ENCODE data around the gene CDNF. TPM values are rescaled to one million over a fixed set of nuclear protein-coding genes. Genes with fewer than 3 reads are reported as not detected.
A peak's percentile ranks its signal among the peaks of the same experiment; 100 is the strongest.

CDNF gene
- total and polyA plus RNA-seq, 5 donors from 2014 or later: 0.32 to 2.1 (median 1.7) TPM

GRCh38 chr10:14858338-14858960 is 20.6 kb upstream of the CDNF start:
- no peaks in the 10 kb centered on the region for H3K27me3 Mint-ChIP-seq
- Histone ChIP-seq H3K27ac (ENCODE audit: insufficient read depth, low read length, poor library complexity, severe bottlenecking) (no peak overlapping the region), H3K9me3 (ENCODE audit: control insufficient read depth in 2 of 2, low read length in 2 of 2) (no peaks in the 10 kb centered on the region), H3K4me1 (ENCODE audit: control insufficient read depth, insufficient read depth, low read length, poor library complexity, severe bottlenecking) (no peaks in the 10 kb centered on the region), H3K27me3 (ENCODE audit: control insufficient read depth, insufficient read depth, low read length) (no peaks in the 10 kb centered on the region), H3K4me3 (ENCODE audit: low read depth, low read length) (no peak overlapping the region), H3K36me3 (ENCODE audit: control insufficient read depth, insufficient read depth, low read length) (peaks cover 60% of the 10 kb centered on the region)
- peaks cover 35% of the 10 kb centered on the region for H3K36me3 Mint-ChIP-seq
- DNase-seq: no peak
- peaks cover 0 to 7% (median 4%) of the 10 kb centered on the region in 4 donors for H3K4me1 Mint-ChIP-seq
- no peak overlapping the region for H3K27ac Mint-ChIP-seq
- no peak for ATAC-seq (ENCODE audit: low read depth in 2 of 2)
- no peak overlapping the region for H3K4me3 Mint-ChIP-seq
- H3K9me3 Mint-ChIP-seq: no peaks in the 10 kb centered on the region

DNA sequence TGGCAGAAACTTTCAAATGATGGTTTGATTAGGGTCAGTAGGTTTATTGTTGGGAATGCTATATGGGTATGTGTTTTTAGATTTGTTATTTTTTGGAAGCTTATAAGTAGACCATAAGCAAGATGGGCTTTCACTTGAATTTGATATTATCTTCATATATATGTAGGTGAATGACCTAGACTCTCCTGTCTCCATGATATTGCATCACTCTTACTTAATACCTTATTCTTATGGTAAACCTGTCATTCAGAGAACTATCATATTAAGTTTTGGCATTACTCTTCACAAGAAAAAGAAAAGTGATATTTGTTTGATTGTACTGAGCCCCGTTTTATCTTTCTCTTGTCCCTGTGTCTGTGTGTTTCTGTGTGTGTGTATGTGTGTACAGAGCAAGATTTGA is 17.6 kb upstream of the CDNF start:
- Mint-ChIP-seq H3K27me3 (no peaks in the 10 kb centered on the region), H3K9me3 (no peaks in the 10 kb centered on the region), H3K4me1 (peaks cover 4 to 9% (median 5%) of the 10 kb centered on the region in 4 donors), H3K27ac (no peak overlapping the region), H3K4me3 (no peak overlapping the region), H3K36me3 (peaks cover 36% of the 10 kb centered on the region)
- ATAC-seq (ENCODE audit: low read depth in 2 of 2): no peak
- Histone ChIP-seq H3K9me3 (ENCODE audit: control insufficient read depth in 2 of 2, low read length in 2 of 2) (no peaks in the 10 kb centered on the region), H3K4me3 (ENCODE audit: low read depth, low read length) (no peak overlapping the region), H3K36me3 (ENCODE audit: control insufficient read depth, insufficient read depth, low read length) (peaks cover 70% of the 10 kb centered on the region), H3K4me1 (ENCODE audit: control insufficient read depth, insufficient read depth, low read length, poor library complexity, severe bottlenecking) (no peaks in the 10 kb centered on the region), H3K27ac (ENCODE audit: insufficient read depth, low read length, poor library complexity, severe bottlenecking) (no peak overlapping the region), H3K27me3 (ENCODE audit: control insufficient read depth, insufficient read depth, low read length) (no peaks in the 10 kb centered on the region)
- DNase-seq: no peak

DNA sequence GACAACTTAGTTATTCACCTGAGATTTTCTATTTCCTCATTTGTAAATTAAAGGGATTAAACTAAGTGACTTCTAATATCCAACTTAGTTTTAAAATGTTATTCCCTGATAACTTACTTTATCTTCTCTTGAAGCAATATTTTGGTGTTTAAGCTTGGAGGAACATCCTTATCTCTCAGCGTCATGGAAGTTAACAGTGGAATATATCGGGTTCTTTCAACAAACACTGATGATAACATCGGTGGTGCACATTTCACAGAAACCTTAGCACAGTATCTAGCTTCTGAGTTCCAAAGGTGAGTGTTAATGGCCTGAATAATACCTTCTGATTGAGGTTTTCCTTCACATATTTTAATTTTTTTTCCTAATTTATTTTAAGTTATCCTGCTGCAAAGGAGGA is 14.4 kb upstream of the CDNF start:
- no peaks in the 10 kb centered on the region for H3K9me3 ChIP-seq (ENCODE audit: control insufficient read depth in 2 of 2, low read length in 2 of 2)
- ATAC-seq (ENCODE audit: low read depth in 2 of 2) (no peak), DNase-seq (no peak)
- H3K4me3 ChIP-seq (ENCODE audit: low read depth, low read length): no peak overlapping the region
- Mint-ChIP-seq H3K36me3 (peaks cover 32% of the 10 kb centered on the region), H3K4me3 (no peak overlapping the region), H3K27ac (no peak overlapping the region), H3K9me3 (no peaks in the 10 kb centered on the region), H3K4me1 (peaks cover 4 to 10% (median 7%) of the 10 kb centered on the region in 4 donors), H3K27me3 (no peaks in the 10 kb centered on the region)
- no peak overlapping the region for H3K27ac ChIP-seq (ENCODE audit: insufficient read depth, low read length, poor library complexity, severe bottlenecking)
- no peaks in the 10 kb centered on the region for H3K4me1 ChIP-seq (ENCODE audit: control insufficient read depth, insufficient read depth, low read length, poor library complexity, severe bottlenecking)
- H3K36me3 ChIP-seq (ENCODE audit: control insufficient read depth, insufficient read depth, low read length): peaks cover 59% of the 10 kb centered on the region
- no peaks in the 10 kb centered on the region for H3K27me3 ChIP-seq (ENCODE audit: control insufficient read depth, insufficient read depth, low read length)

- no peak overlapping the region for H3K27ac ChIP-seq (ENCODE audit: insufficient read depth, low read length, poor library complexity, severe bottlenecking)
- ATAC-seq (ENCODE audit: low read depth in 2 of 2) (no peak), DNase-seq (no peak)
- Mint-ChIP-seq H3K9me3 (no peaks in the 10 kb centered on the region), H3K27ac (no peak overlapping the region), H3K27me3 (no peaks in the 10 kb centered on the region), H3K4me3 (peak overlapping the region in 1 of 4 donors; percentile 49), H3K4me1 (peaks cover 16 to 33% (median 20%) of the 10 kb centered on the region in 4 donors), H3K36me3 (peaks cover 26% of the 10 kb centered on the region)
- no peaks in the 10 kb centered on the region for H3K27me3 ChIP-seq (ENCODE audit: control insufficient read depth, insufficient read depth, low read length)
- peaks cover 55% of the 10 kb centered on the region for H3K36me3 ChIP-seq (ENCODE audit: control insufficient read depth, insufficient read depth, low read length)
- H3K9me3 ChIP-seq (ENCODE audit: control insufficient read depth in 2 of 2, low read length in 2 of 2): no peaks in the 10 kb centered on the region
- no peaks in the 10 kb centered on the region for H3K4me1 ChIP-seq (ENCODE audit: control insufficient read depth, insufficient read depth, low read length, poor library complexity, severe bottlenecking)
- H3K4me3 ChIP-seq (ENCODE audit: low read depth, low read length): no peak overlapping the region
Measured at GRCh38 chr10:14844948-14845347, 7.1 kb upstream of the CDNF start.

DNA sequence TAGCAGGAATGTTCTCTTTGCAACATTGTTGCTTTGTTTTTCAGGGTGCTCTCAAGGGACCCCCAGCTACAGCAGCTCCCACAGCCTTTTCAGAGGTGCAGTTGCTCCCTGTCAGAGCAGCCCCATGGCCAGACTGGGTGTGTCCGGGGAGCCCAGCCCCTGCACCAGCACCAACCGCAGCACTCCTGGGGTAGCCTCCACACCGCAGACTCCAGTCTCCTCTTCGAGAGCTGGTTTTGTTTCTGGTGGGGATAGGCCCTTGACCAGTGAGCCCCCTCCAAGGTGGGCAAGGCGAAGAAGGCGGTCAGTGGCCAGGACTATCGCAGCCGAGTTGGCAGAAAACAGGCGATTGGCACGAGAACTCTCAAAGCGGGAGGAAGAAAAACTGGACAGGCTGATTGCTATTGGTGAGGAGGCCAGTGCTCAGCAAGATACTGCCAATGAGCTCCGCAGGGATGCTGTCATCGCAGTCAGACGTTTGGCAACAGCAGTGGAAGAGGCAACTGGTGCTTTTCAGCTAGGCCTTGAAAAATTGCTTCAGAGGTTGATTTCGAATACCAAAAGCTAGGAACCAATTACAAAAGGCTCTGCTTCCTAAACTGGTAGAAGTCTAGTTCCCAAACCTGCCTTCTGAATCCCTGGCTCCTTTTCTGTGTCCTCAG is 5.6 kb upstream of the CDNF start:
- Mint-ChIP-seq H3K4me3 (no peak overlapping the region), H3K27ac (no peak overlapping the region), H3K9me3 (no peaks in the 10 kb centered on the region), H3K4me1 (peaks cover 23 to 45% (median 25%) of the 10 kb centered on the region in 4 donors), H3K36me3 (peaks cover 20% of the 10 kb centered on the region), H3K27me3 (no peaks in the 10 kb centered on the region)
- Histone ChIP-seq H3K27ac (ENCODE audit: insufficient read depth, low read length, poor library complexity, severe bottlenecking) (no peak overlapping the region), H3K9me3 (ENCODE audit: control insufficient read depth in 2 of 2, low read length in 2 of 2) (no peaks in the 10 kb centered on the region), H3K36me3 (ENCODE audit: control insufficient read depth, insufficient read depth, low read length) (peaks cover 46% of the 10 kb centered on the region), H3K4me3 (ENCODE audit: low read depth, low read length) (no peak overlapping the region), H3K27me3 (ENCODE audit: control insufficient read depth, insufficient read depth, low read length) (no peaks in the 10 kb centered on the region), H3K4me1 (ENCODE audit: control insufficient read depth, insufficient read depth, low read length, poor library complexity, severe bottlenecking) (peaks cover 14% of the 10 kb centered on the region)
- ATAC-seq (ENCODE audit: low read depth in 2 of 2) (no peak), DNase-seq (no peak)

- Mint-ChIP-seq H3K9me3 (no peaks in the 10 kb centered on the region), H3K4me3 (peak overlapping the region; percentile 62 to 99 (median 80))
Measured at GRCh38 chr10:14840178-14840577, 2.3 kb upstream of the CDNF start.

GRCh38 chr10:14839305-14839695 is 1.5 kb upstream of the CDNF start:
- no peak for ATAC-seq (ENCODE audit: low read depth in 2 of 2)
- H3K4me1 ChIP-seq (ENCODE audit: control insufficient read depth, insufficient read depth, low read length, poor library complexity, severe bottlenecking): peaks cover 22% of the 10 kb centered on the region
- H3K36me3 Mint-ChIP-seq: peaks cover 7% of the 10 kb centered on the region

More at GRCh38 chr10:14840178-14840577, 2.3 kb upstream of the CDNF start:
- H3K27me3 ChIP-seq (ENCODE audit: control insufficient read depth, insufficient read depth, low read length): no peaks in the 10 kb centered on the region
- Mint-ChIP-seq H3K27ac (peak overlapping the region in 2 of 3 donors; percentile 77 to 98), H3K36me3 (peaks cover 14% of the 10 kb centered on the region), H3K27me3 (no peaks in the 10 kb centered on the region), H3K4me1 (peaks cover 14 to 45% (median 28%) of the 10 kb centered on the region in 4 donors)
- no peak overlapping the region for H3K4me3 ChIP-seq (ENCODE audit: low read depth, low read length)
- H3K9me3 ChIP-seq (ENCODE audit: control insufficient read depth in 2 of 2, low read length in 2 of 2): no peaks in the 10 kb centered on the region
- H3K27ac ChIP-seq (ENCODE audit: insufficient read depth, low read length, poor library complexity, severe bottlenecking): peak overlapping the region; percentile 36
- no peak for ATAC-seq (ENCODE audit: low read depth in 2 of 2)
- peaks cover 45% of the 10 kb centered on the region for H3K36me3 ChIP-seq (ENCODE audit: control insufficient read depth, insufficient read depth, low read length)
- no peak for DNase-seq
- peaks cover 22% of the 10 kb centered on the region for H3K4me1 ChIP-seq (ENCODE audit: control insufficient read depth, insufficient read depth, low read length, poor library complexity, severe bottlenecking)

More at GRCh38 chr10:14839305-14839695, 1.5 kb upstream of the CDNF start:
- H3K27me3 Mint-ChIP-seq: no peaks in the 10 kb centered on the region
- peaks cover 15 to 41% (median 27%) of the 10 kb centered on the region in 4 donors for H3K4me1 Mint-ChIP-seq
- DNase-seq: no peak
- no peaks in the 10 kb centered on the region for H3K27me3 ChIP-seq (ENCODE audit: control insufficient read depth, insufficient read depth, low read length)
- H3K36me3 ChIP-seq (ENCODE audit: control insufficient read depth, insufficient read depth, low read length): peaks cover 37% of the 10 kb centered on the region
- peak overlapping the region; percentile 7 for H3K27ac ChIP-seq (ENCODE audit: insufficient read depth, low read length, poor library complexity, severe bottlenecking)
- H3K9me3 Mint-ChIP-seq: no peaks in the 10 kb centered on the region
- peak overlapping the region; percentile 71 to 98 (median 93) for H3K27ac Mint-ChIP-seq
- H3K4me3 Mint-ChIP-seq: peak overlapping the region; percentile 96 to 99 (median 97)
- no peaks in the 10 kb centered on the region for H3K9me3 ChIP-seq (ENCODE audit: control insufficient read depth in 2 of 2, low read length in 2 of 2)
- H3K4me3 ChIP-seq (ENCODE audit: low read depth, low read length): peak overlapping the region; percentile 91

Measured in CD4-positive, CD25-positive, alpha-beta regulatory T cell (primary cell).